Ectodermal cell (in vitro differentiated cells): ENCODE results near the gene GJB5.
A peak's percentile ranks its signal among the peaks of the same experiment; 100 is the strongest.

Experiments used
- H3K27ac ChIP-seq: 2 replicates; pipeline ENCODE4 v1.7.0; 2013; ENCODE audit warnings: mild to moderate bottlenecking, low read depth, low read length; ENCODE audit not compliant: insufficient read depth, poor library complexity, severe bottlenecking
- H3K27me3 ChIP-seq: 2 replicates; pipeline ENCODE4 v1.7.0; 2013; ENCODE audit warnings: mild to moderate bottlenecking, low read length; ENCODE audit not compliant: insufficient read depth, control insufficient read depth, poor library complexity, severe bottlenecking
- H3K36me3 ChIP-seq: one replicate; pipeline ENCODE4 v1.7.0; 2013; ENCODE audit warnings: low read length; ENCODE audit not compliant: control insufficient read depth, insufficient read depth
- H3K4me1 ChIP-seq: one replicate; pipeline ENCODE4 v1.7.0; 2013; ENCODE audit warnings: low read length; ENCODE audit not compliant: control insufficient read depth, insufficient read depth
- H3K4me3 ChIP-seq: 2 replicates; pipeline ENCODE4 v1.7.0; 2013; ENCODE audit warnings: low read depth, low read length, control low read depth; ENCODE audit not compliant: insufficient read depth
- H3K9me3 ChIP-seq: 2 replicates; pipeline ENCODE4 v1.7.0; 2013; ENCODE audit warnings: mild to moderate bottlenecking, low read length, moderate library complexity; ENCODE audit not compliant: control insufficient read depth
- WGBS, 2 experiments: methylation state at CpG; one replicate each; pipeline ENCODE4 v1.1.7; 2013; ENCODE audit warnings: missing lambda C conversion rate in 2 of 2; 5-methylcytosine and 5-hydroxymethylcytosine counted together

The GJB5 gene

GRCh38 chr1:34781071-34781843 is 26.4 kb downstream of the GJB5 start, which contains the start of gene GJB3:
Gene GJB3, plus strand, starts transcription at chr1:34781214. Its CDS starts 3,549 bp downstream, at chr1:34784763.
- Histone ChIP-seq H3K27me3 (peaks cover 68% of the 10 kb centered on the region), H3K4me3 (peak within 1 kb of the TSS; percentile 32), H3K9me3 (no peaks in the 10 kb centered on the region), H3K36me3 (no peaks in the 10 kb centered on the region), H3K27ac (no peak within 1 kb of the TSS), H3K4me1 (no peaks in the 10 kb centered on the region)
- 2 to 3% methylated on average over 62 of the region's 62 CpGs for WGBS, 2 experiments

GRCh38 chr1:34781844-34782391 is 27.1 kb downstream of the GJB5 start:
- H3K36me3 ChIP-seq = no peaks in the 10 kb centered on the region
- WGBS, 2 experiments = 9% methylated on average over 18 of the region's 18 CpGs
- H3K27ac ChIP-seq = no peak overlapping the region
- H3K4me3 ChIP-seq = peak overlapping the region; percentile 32
- no peaks in the 10 kb centered on the region for H3K4me1 ChIP-seq
- H3K27me3 ChIP-seq = peaks cover 68% of the 10 kb centered on the region
- H3K9me3 ChIP-seq = no peaks in the 10 kb centered on the region

- no peak overlapping the region for H3K27ac ChIP-seq
- no peaks in the 10 kb centered on the region for H3K4me1 ChIP-seq
- 93 to 94% methylated on average over 28 of the region's 28 CpGs for WGBS, 2 experiments
- no peak overlapping the region for H3K4me3 ChIP-seq
- H3K9me3 ChIP-seq = no peaks in the 10 kb centered on the region
- H3K36me3 ChIP-seq = no peaks in the 10 kb centered on the region
- H3K27me3 ChIP-seq = peaks cover 58% of the 10 kb centered on the region
Measured at GRCh38 chr1:34784751-34785221, 29.9 kb downstream of the GJB5 start.

GRCh38 chr1:34785231-34785874 is 30.5 kb downstream of the GJB5 start:
- H3K27ac ChIP-seq = no peak overlapping the region
- peaks cover 52% of the 10 kb centered on the region for H3K27me3 ChIP-seq
- no peak overlapping the region for H3K4me3 ChIP-seq
- no peaks in the 10 kb centered on the region for H3K9me3 ChIP-seq
- WGBS, 2 experiments = 91 to 92% methylated on average over 22 of the region's 22 CpGs
- no peaks in the 10 kb centered on the region for H3K4me1 ChIP-seq
- no peaks in the 10 kb centered on the region for H3K36me3 ChIP-seq

GRCh38 chr1:34785875-34786470 is 31.1 kb downstream of the GJB5 start:
- Histone ChIP-seq H3K4me3 (no peak overlapping the region), H3K9me3 (no peaks in the 10 kb centered on the region), H3K36me3 (no peaks in the 10 kb centered on the region), H3K27me3 (peaks cover 46% of the 10 kb centered on the region), H3K27ac (no peak overlapping the region), H3K4me1 (no peaks in the 10 kb centered on the region)
- 60 to 65% methylated on average over 4 of the region's 4 CpGs for WGBS, 2 experiments

GRCh38 chr1:34786521-34787325 is 31.9 kb downstream of the GJB5 start:
- H3K9me3 ChIP-seq = no peaks in the 10 kb centered on the region
- no peaks in the 10 kb centered on the region for H3K36me3 ChIP-seq
- H3K4me3 ChIP-seq = no peak overlapping the region
- no peak overlapping the region for H3K27ac ChIP-seq
- 52 to 53% methylated on average over 14 of the region's 14 CpGs for WGBS, 2 experiments
- no peaks in the 10 kb centered on the region for H3K4me1 ChIP-seq
- peaks cover 42% of the 10 kb centered on the region for H3K27me3 ChIP-seq

GRCh38 chr1:34787461-34788420 is 32.9 kb downstream of the GJB5 start:
- no peak overlapping the region for H3K4me3 ChIP-seq
- no peaks in the 10 kb centered on the region for H3K36me3 ChIP-seq
- peaks cover 3% of the 10 kb centered on the region for H3K4me1 ChIP-seq
- 59 to 62% methylated on average over 9 of the region's 9 CpGs for WGBS, 2 experiments
- peaks cover 42% of the 10 kb centered on the region for H3K27me3 ChIP-seq
- H3K27ac ChIP-seq = no peak overlapping the region
- H3K9me3 ChIP-seq = no peaks in the 10 kb centered on the region

- 84 to 86% methylated on average over 6 of the region's 6 CpGs for WGBS, 2 experiments
- peaks cover 22% of the 10 kb centered on the region for H3K27me3 ChIP-seq
- peaks cover 3% of the 10 kb centered on the region for H3K4me1 ChIP-seq
- H3K27ac ChIP-seq = no peak overlapping the region
- H3K9me3 ChIP-seq = no peaks in the 10 kb centered on the region
- H3K4me3 ChIP-seq = no peak overlapping the region
- H3K36me3 ChIP-seq = no peaks in the 10 kb centered on the region
Measured at GRCh38 chr1:34790985-34791384, 36.1 kb downstream of the GJB5 start.

- Histone ChIP-seq H3K27me3 (peaks cover 22% of the 10 kb centered on the region), H3K4me3 (peak overlapping the region; percentile 14)
Measured at GRCh38 chr1:34792424-34792823, 37.6 kb downstream of the GJB5 start.

More at GRCh38 chr1:34792424-34792823, 37.6 kb downstream of the GJB5 start:
- H3K9me3 ChIP-seq = no peaks in the 10 kb centered on the region
- 77% methylated on average over 10 of the region's 10 CpGs for WGBS, 2 experiments
- peaks cover 3% of the 10 kb centered on the region for H3K4me1 ChIP-seq
- no peaks in the 10 kb centered on the region for H3K36me3 ChIP-seq
- H3K27ac ChIP-seq = no peak overlapping the region
